IMR-90 (cell line): ENCODE measurements around the gene NFYC. TPM values are rescaled to one million over a fixed set of nuclear protein-coding genes. Genes with fewer than 3 reads are reported as not detected.

Experiments
- ATAC-seq: fragments of 200-7000 bp; cut with Tn5 transposase; 2 replicates; pipeline ENCODE4 v1.9.1; 2020; ENCODE audit warnings: low read depth, mild to moderate bottlenecking, moderate library complexity
- BruUV-seq: library from RNA; stranded (reverse); fragments of 400-500 nt; replicated peaks from 2 replicates; lab custom pipeline; 2021; lab: Mats Ljungman, UMichigan
- CTCF ChIA-PET: fragments of 300-600 bp; formaldehyde crosslinking; extraction: SDS; loops from one replicate; lab custom pipeline; 2021; ENCODE audit warnings: antibody characterized with exemption; lab: Yijun Ruan, JAX
- POLR2A ChIA-PET: fragments of 300-600 bp; sonication (Branson Sonifier 250); formaldehyde crosslinking; loops from one replicate; lab custom pipeline; 2022; ENCODE audit warnings: antibody characterized with exemption; ENCODE audit not compliant: unreplicated experiment; lab: Charles Lee
- DNase-seq: peaks from one replicate; pipeline ENCODE4 v3.0.0; 2013
- H2AFZ ChIP-seq: replicated peaks from 2 replicates; pipeline ENCODE3; 2013; ENCODE audit warnings: low read length, mild to moderate bottlenecking; ENCODE audit not compliant: poor library complexity
- H2AK5ac ChIP-seq: 2 replicates; pipeline ENCODE4 v1.6.1; 2013; ENCODE audit warnings: low read depth, low read length, inconsistent platforms
- H2AK9ac ChIP-seq: replicated peaks from 2 replicates; pipeline ENCODE3; 2013; ENCODE audit warnings: mild to moderate bottlenecking, low read depth, low read length, moderate library complexity; ENCODE audit not compliant: poor library complexity
- H2BK120ac ChIP-seq: 2 replicates; pipeline ENCODE4 v1.6.1; 2013; ENCODE audit warnings: low read depth, low read length, inconsistent platforms
- H2BK15ac ChIP-seq: 3 replicates; pipeline ENCODE4 v1.6.1; 2013; ENCODE audit warnings: low read depth, low read length, inconsistent platforms
- H2BK20ac ChIP-seq: 2 replicates; pipeline ENCODE4 v1.6.1; 2013; ENCODE audit warnings: low read depth, mild to moderate bottlenecking, inconsistent platforms, low read length, moderate library complexity
- H2BK5ac ChIP-seq: 2 replicates; pipeline ENCODE4 v1.6.1; 2013; ENCODE audit warnings: mild to moderate bottlenecking, low read depth, low read length, inconsistent platforms; ENCODE audit not compliant: poor library complexity, severe bottlenecking
- H3K14ac ChIP-seq: replicated peaks from 2 replicates; pipeline ENCODE4 v1.6.1; 2013; ENCODE audit warnings: low read depth, low read length, inconsistent platforms
- H3K18ac ChIP-seq: 2 replicates; pipeline ENCODE4 v1.6.1; 2013; ENCODE audit warnings: low read depth, low read length, control low read depth
- H3K23ac ChIP-seq: 2 replicates; pipeline ENCODE4 v1.6.1; 2013; ENCODE audit warnings: low read depth, low read length, inconsistent platforms
- H3K27ac ChIP-seq: 2 replicates; pipeline ENCODE4 v1.5.1; 2013; ENCODE audit warnings: mild to moderate bottlenecking, control low read depth, low read length; ENCODE audit not compliant: insufficient read depth
- H3K27me3 ChIP-seq: 2 replicates; pipeline ENCODE4 v1.6.1; 2013; ENCODE audit warnings: low read length; ENCODE audit not compliant: control insufficient read depth, insufficient read depth
- H3K36me3 ChIP-seq: 2 replicates; pipeline ENCODE4 v1.6.1; 2013; ENCODE audit warnings: low read length, mixed read lengths; ENCODE audit not compliant: control insufficient read depth, insufficient read depth
- H3K4ac ChIP-seq: 2 replicates; pipeline ENCODE4 v1.6.1; 2013; ENCODE audit warnings: low read depth, low read length, inconsistent platforms
- H3K4me1 ChIP-seq: 2 replicates; pipeline ENCODE4 v1.6.1; 2013; ENCODE audit warnings: low read length, mixed read lengths; ENCODE audit not compliant: control insufficient read depth, insufficient read depth
- H3K4me2 ChIP-seq: 2 replicates; pipeline ENCODE4 v1.6.1; 2013; ENCODE audit warnings: low read depth, mild to moderate bottlenecking, control low read depth, low read length, moderate library complexity
- H3K4me3 ChIP-seq: 2 replicates; pipeline ENCODE4 v1.5.1; 2013; ENCODE audit warnings: low read depth, mild to moderate bottlenecking, control low read depth, low read length, moderate library complexity; ENCODE audit not compliant: insufficient read depth
- H3K56ac ChIP-seq: 2 replicates; pipeline ENCODE4 v1.6.1; 2013; ENCODE audit warnings: low read length, inconsistent platforms; ENCODE audit not compliant: insufficient read depth; ENCODE audit errors: extremely low read depth
- H3K79me1 ChIP-seq, 2 experiments: 2 replicates each; pipeline ENCODE4 v1.6.1; 2013; ENCODE audit warnings: low read length in 2 of 2, inconsistent platforms in 1 of 2, low read depth in 1 of 2
- H3K9ac ChIP-seq: 2 replicates; pipeline ENCODE4 v1.6.1; 2013; ENCODE audit warnings: low read depth, low read length, control low read depth
- H3K9me1 ChIP-seq: 2 replicates; pipeline ENCODE4 v1.6.1; 2013; ENCODE audit warnings: low read length, inconsistent platforms; ENCODE audit not compliant: insufficient read depth
- H3K9me3 ChIP-seq: 2 replicates; pipeline ENCODE4 v1.6.1; 2013; ENCODE audit warnings: low read length; ENCODE audit not compliant: control insufficient read depth, insufficient read depth
- H4K20me1 ChIP-seq: 2 replicates; pipeline ENCODE4 v1.6.1; 2013; ENCODE audit warnings: low read length, inconsistent platforms; ENCODE audit not compliant: insufficient read depth
- H4K5ac ChIP-seq: 2 replicates; pipeline ENCODE4 v1.6.1; 2013; ENCODE audit warnings: mild to moderate bottlenecking, low read depth, low read length, control low read depth
- H4K8ac ChIP-seq, 2 experiments: 2 replicates each; pipeline ENCODE4 v1.6.1; 2013; ENCODE audit warnings: low read depth in 2 of 2, low read length in 2 of 2, control low read depth in 1 of 2, inconsistent platforms in 1 of 2
- H4K91ac ChIP-seq: 2 replicates; pipeline ENCODE4 v1.6.1; 2013; ENCODE audit warnings: low read depth, low read length, inconsistent platforms; ENCODE audit not compliant: insufficient read depth
- CEBPB ChIP-seq: IDR thresholded peaks from 2 replicates; pipeline ENCODE4 v1.6.1; 2012; ENCODE audit warnings: low read depth, low read length, improper control_type of control experiment
- NFE2L2 ChIP-seq: fragments of 150-350 bp; IDR thresholded peaks from 2 replicates; pipeline ENCODE4 v1.6.1; 2016; ENCODE audit warnings: low read depth, mild to moderate bottlenecking, low read length
- RCOR1 ChIP-seq: IDR thresholded peaks from 2 replicates; pipeline ENCODE4 v1.6.1; 2012; ENCODE audit warnings: mild to moderate bottlenecking, low read length, improper control_type of control experiment; ENCODE audit not compliant: insufficient replicate concordance
- WGBS, 2 experiments: methylation state at CpG; one replicate each; pipeline versions ENCODE4 v1.1.5 to v1.1.7; 2013; ENCODE audit warnings: missing lambda C conversion rate in 2 of 2; ENCODE audit not compliant: insufficient read length in 1 of 2; ENCODE audit errors: extremely low coverage in 2 of 2; 5-methylcytosine and 5-hydroxymethylcytosine counted together
- dilution Hi-C: fragments of 300-500 bp; cut with HindIII; formaldehyde crosslinking; loops from one replicate; pipeline ENCODE4 v1.14.3; 2018; ENCODE audit warnings: low sequenced_read_pairs; ENCODE audit not compliant: unreplicated experiment
- in situ Hi-C: fragments of 300-500 bp; cut with MboI; formaldehyde crosslinking; loops from 3 replicates; pipeline ENCODE4 v1.14.3; 2019; ENCODE audit warnings: low sequenced_read_pairs, inconsistent platforms, mixed read lengths
- intact Hi-C: fragments of 100-400 bp; cut with micrococcal nuclease; formaldehyde crosslinking; loops from 2 replicates; pipeline ENCODE4 v1.10.0; 2022
- polyA plus RNA-seq, 3 experiments: library from polyadenylated mRNA; depleted of rRNA; stranded (reverse); fragments of >200 nt; gene quantifications; 2 replicates each; pipeline ENCODE4 v1.2.3, GENCODE V29; 2012; ENCODE audit warnings: low replicate concordance in 1 of 3
- total RNA-seq: library from RNA; depleted of rRNA; stranded (reverse); fragments of >200 nt; gene quantifications from 2 replicates; pipeline ENCODE4 v1.2.3, GENCODE V29; 2012

NFYC gene
- total and polyA plus RNA-seq, 2 of the 4 experiments (the other 2 are of a cell fraction): 45.2 to 62.2 TPM

GRCh38 chr1:40715491-40716059, 24.1 kb downstream of the NFYC start:
- Histone ChIP-seq H3K9me3 (no peaks in the 10 kb centered on the region), H3K27me3 (no peaks in the 10 kb centered on the region), H3K4me3 (no peak overlapping the region), H3K9me1 (peaks cover 5% of the 10 kb centered on the region), H3K9ac (no peak overlapping the region), H3K23ac (no peak overlapping the region), H3K18ac (no peak overlapping the region), H2BK5ac (no peak overlapping the region), H4K5ac (no peak overlapping the region), H4K91ac (no peak overlapping the region), H4K8ac (no peak overlapping the region), H3K36me3 (0 out of 2 replicates have a peak, but pooled peaks cover 1% of the 10 kb centered on the region), H3K14ac (no peak overlapping the region), H3K4ac (no peak overlapping the region), H4K20me1 (no peaks in the 10 kb centered on the region), H3K4me1 (peaks cover 9% of the 10 kb centered on the region), H2BK120ac (no peak overlapping the region), H3K56ac (no peak overlapping the region), H2AK9ac (no peak overlapping the region), H3K79me1 (peaks cover 23 to 51% of the 10 kb centered on the region in 2 experiments), H3K4me2 (no peak overlapping the region), H2AFZ (no peak overlapping the region), H2BK20ac (no peak overlapping the region), H2BK15ac (no peak overlapping the region), H2AK5ac (no peak overlapping the region), H3K27ac (no peak overlapping the region)
- dilution Hi-C loops (no loop called here), intact Hi-C loops (no loop called here), in situ Hi-C loops (no loop called here)
- POLR2A ChIA-PET: no interaction called here
- no peak for DNase-seq
- CTCF ChIA-PET: no interaction called here
- no TSS peak for BruUV-seq
- no CpG with 5 or more reads among the region's 4 CpGs for WGBS, 2 experiments
- no peak for ATAC-seq
- no peak for TF ChIP-seq CEBPB
- TF ChIP-seq NFE2L2: no peak
- TF ChIP-seq RCOR1: no peak
